CD8-positive, alpha-beta memory T cell (primary cell): ENCODE results near the gene MACROD2. TPM values are rescaled to one million over a fixed set of nuclear protein-coding genes. Genes with fewer than 3 reads are reported as not detected.

ENCODE experiments used
- CTCF ChIA-PET: fragments of 350-600 bp; sonication (Branson Sonifier 250); formaldehyde crosslinking; loops from one replicate; lab custom pipeline; 2021; ENCODE audit warnings: antibody characterized with exemption; lab: Charles Lee
- POLR2A ChIA-PET: fragments of 350-600 bp; sonication (Branson Sonifier 250); formaldehyde crosslinking; loops from one replicate; lab custom pipeline; 2021; ENCODE audit warnings: antibody characterized with exemption; lab: Charles Lee
- DNase-seq, 5 donors: peaks; one replicate each; pipeline versions ENCODE4 v3.0.0 to v3.0.0-alpha.2; 2020 to 2022; ENCODE audit warnings: mixed read lengths in 1 of 5
- H3K27ac ChIP-seq: one replicate; pipeline ENCODE4 v1.7.0; 2013; ENCODE audit warnings: low read depth, mild to moderate bottlenecking, low read length, moderate library complexity
- H3K27me3 ChIP-seq: 2 replicates; pipeline ENCODE4 v1.7.0; 2013; ENCODE audit warnings: low read length, mild to moderate bottlenecking; ENCODE audit not compliant: insufficient read depth, poor library complexity, severe bottlenecking
- H3K36me3 ChIP-seq: 2 replicates; pipeline ENCODE4 v1.7.0; 2013; ENCODE audit warnings: mild to moderate bottlenecking, low read length, moderate library complexity; ENCODE audit not compliant: insufficient read depth
- H3K4me1 ChIP-seq: 2 replicates; pipeline ENCODE4 v1.7.0; 2013; ENCODE audit warnings: mild to moderate bottlenecking, low read length, moderate library complexity; ENCODE audit not compliant: insufficient read depth
- H3K4me3 ChIP-seq: 2 replicates; pipeline ENCODE4 v1.7.0; 2013; ENCODE audit warnings: mild to moderate bottlenecking, low read length
- H3K9me3 ChIP-seq: 2 replicates; pipeline ENCODE4 v1.7.0; 2013; ENCODE audit warnings: mild to moderate bottlenecking, low read length
- H3K27ac Mint-ChIP-seq, 8 donors: one replicate each; pipeline ENCODE4 v1.8.0; 2020 to 2021; ENCODE audit warnings: mixed read lengths in 8 of 8, mild to moderate bottlenecking in 6 of 8, inconsistent platforms in 3 of 8, moderate library complexity in 3 of 8
- H3K27me3 Mint-ChIP-seq, 2 donors: one replicate each; pipeline ENCODE4 v1.8.0; 2020 to 2021; ENCODE audit warnings: mixed read lengths in 2 of 2, mild to moderate bottlenecking in 1 of 2, moderate library complexity in 1 of 2
- H3K36me3 Mint-ChIP-seq, 3 donors: one replicate each; pipeline ENCODE4 v1.8.0; 2020 to 2021; ENCODE audit warnings: mixed read lengths in 3 of 3, inconsistent platforms in 1 of 3, mild to moderate bottlenecking in 1 of 3
- H3K4me1 Mint-ChIP-seq, 3 donors: one replicate each; pipeline ENCODE4 v1.8.0; 2020 to 2021; ENCODE audit warnings: mixed read lengths in 3 of 3, inconsistent platforms in 1 of 3, mild to moderate bottlenecking in 1 of 3
- H3K4me3 Mint-ChIP-seq, 7 donors: one replicate each; pipeline ENCODE4 v1.8.0; 2020 to 2021; ENCODE audit warnings: mixed read lengths in 7 of 7, mild to moderate bottlenecking in 6 of 7, moderate library complexity in 4 of 7, inconsistent platforms in 2 of 7
- H3K9me3 Mint-ChIP-seq, 5 donors: one replicate each; pipeline ENCODE4 v1.8.0; 2020 to 2022; ENCODE audit warnings: mixed read lengths in 5 of 5, mild to moderate bottlenecking in 3 of 5, moderate library complexity in 2 of 5, inconsistent platforms in 1 of 5
- polyA plus RNA-seq: library from polyadenylated mRNA; unstranded; fragments of 300-500 nt; fragmentation: Illumina TruSeq; gene quantifications from one replicate; pipeline ENCODE4 v1.2.3, GENCODE V29; 2021
- total RNA-seq, 2 experiments: library from RNA; stranded (reverse); gene quantifications; one replicate each; pipeline ENCODE4 v1.2.3, GENCODE V29; 2021

Gene MACROD2
- total and polyA plus RNA-seq, 3 experiments from 2014 or later = not detected

- CTCF ChIA-PET = no interaction called here
- no peaks in the 10 kb centered on the region for H3K4me1 Mint-ChIP-seq
Observed at GRCh38 chr20:14307956-14308355, 312.6 kb downstream of the MACROD2 start.

GRCh38 chr20:14310977-14311627, 315.8 kb downstream of the MACROD2 start:
- Mint-ChIP-seq H3K4me1 (no peaks in the 10 kb centered on the region), H3K27me3 (no peaks in the 10 kb centered on the region), H3K27ac (no peak overlapping the region), H3K9me3 (peaks cover 4 to 13% (median 5%) of the 10 kb centered on the region in 5 donors), H3K4me3 (no peak overlapping the region), H3K36me3 (no peaks in the 10 kb centered on the region)
- CTCF ChIA-PET = no interaction called here
- POLR2A ChIA-PET = no interaction called here
- Histone ChIP-seq H3K4me1 (no peaks in the 10 kb centered on the region), H3K4me3 (no peak overlapping the region), H3K27ac (no peak overlapping the region), H3K27me3 (no peaks in the 10 kb centered on the region), H3K9me3 (no peaks in the 10 kb centered on the region), H3K36me3 (no peaks in the 10 kb centered on the region)
- no peak for DNase-seq

More at GRCh38 chr20:14307956-14308355, 312.6 kb downstream of the MACROD2 start:
- no peaks in the 10 kb centered on the region for H3K9me3 ChIP-seq
- Mint-ChIP-seq H3K27ac (no peak overlapping the region), H3K27me3 (no peaks in the 10 kb centered on the region), H3K36me3 (no peaks in the 10 kb centered on the region), H3K4me3 (no peak overlapping the region), H3K9me3 (peaks cover 2 to 18% (median 6%) of the 10 kb centered on the region in 5 donors)
- no peaks in the 10 kb centered on the region for H3K36me3 ChIP-seq
- H3K4me1 ChIP-seq = no peaks in the 10 kb centered on the region
- POLR2A ChIA-PET = no interaction called here
- no peak overlapping the region for H3K27ac ChIP-seq
- H3K27me3 ChIP-seq = no peaks in the 10 kb centered on the region
- no peak for DNase-seq
- H3K4me3 ChIP-seq = no peak overlapping the region

- CTCF ChIA-PET = no interaction called here
- Mint-ChIP-seq H3K27ac (no peak overlapping the region), H3K4me1 (no peaks in the 10 kb centered on the region), H3K27me3 (no peaks in the 10 kb centered on the region), H3K36me3 (no peaks in the 10 kb centered on the region), H3K9me3 (peaks cover 2 to 17% (median 8%) of the 10 kb centered on the region in 5 donors), H3K4me3 (no peak overlapping the region)
- no peaks in the 10 kb centered on the region for H3K36me3 ChIP-seq
- no peak overlapping the region for H3K27ac ChIP-seq
- H3K27me3 ChIP-seq = no peaks in the 10 kb centered on the region
- POLR2A ChIA-PET = no interaction called here
- no peak overlapping the region for H3K4me3 ChIP-seq
- DNase-seq = no peak
- H3K4me1 ChIP-seq = no peaks in the 10 kb centered on the region
- no peaks in the 10 kb centered on the region for H3K9me3 ChIP-seq
Observed at GRCh38 chr20:14312001-14312400, 316.7 kb downstream of the MACROD2 start.

- no peaks in the 10 kb centered on the region for H3K36me3 ChIP-seq
- H3K4me3 ChIP-seq = no peak overlapping the region
- ChIA-PET POLR2A (no interaction called here), CTCF (no interaction called here)
- H3K27ac Mint-ChIP-seq = no peak overlapping the region
- peaks cover 2 to 18% (median 5%) of the 10 kb centered on the region in 5 donors for H3K9me3 Mint-ChIP-seq
- no peak overlapping the region for H3K4me3 Mint-ChIP-seq
- no peaks in the 10 kb centered on the region for H3K27me3 Mint-ChIP-seq
- H3K4me1 ChIP-seq = no peaks in the 10 kb centered on the region
- no peak overlapping the region for H3K27ac ChIP-seq
- DNase-seq = no peak
- H3K4me1 Mint-ChIP-seq = no peaks in the 10 kb centered on the region
- no peaks in the 10 kb centered on the region for H3K36me3 Mint-ChIP-seq
- no peaks in the 10 kb centered on the region for H3K9me3 ChIP-seq
- no peaks in the 10 kb centered on the region for H3K27me3 ChIP-seq
Observed at GRCh38 chr20:14313341-14314020, 318.2 kb downstream of the MACROD2 start.

- ChIA-PET POLR2A (no interaction called here), CTCF (no interaction called here)
- no peak overlapping the region for H3K4me3 ChIP-seq
- no peaks in the 10 kb centered on the region for H3K27me3 ChIP-seq
- DNase-seq = no peak
- peaks cover 4 to 22% (median 6%) of the 10 kb centered on the region in 5 donors for H3K9me3 Mint-ChIP-seq
- no peaks in the 10 kb centered on the region for H3K9me3 ChIP-seq
- H3K4me1 Mint-ChIP-seq = no peaks in the 10 kb centered on the region
- H3K36me3 ChIP-seq = no peaks in the 10 kb centered on the region
- no peak overlapping the region for H3K27ac Mint-ChIP-seq
- H3K27me3 Mint-ChIP-seq = no peaks in the 10 kb centered on the region
- H3K4me3 Mint-ChIP-seq = no peak overlapping the region
- no peaks in the 10 kb centered on the region for H3K36me3 Mint-ChIP-seq
- H3K27ac ChIP-seq = no peak overlapping the region
- H3K4me1 ChIP-seq = no peaks in the 10 kb centered on the region
Observed at GRCh38 chr20:14319704-14320103, 324.4 kb downstream of the MACROD2 start.

- H3K36me3 ChIP-seq = no peaks in the 10 kb centered on the region
- POLR2A ChIA-PET = no interaction called here
- CTCF ChIA-PET = no interaction called here
- H3K9me3 Mint-ChIP-seq = peaks cover 2 to 36% (median 10%) of the 10 kb centered on the region in 5 donors
- no peak for DNase-seq
- H3K4me3 ChIP-seq = no peak overlapping the region
- H3K4me1 Mint-ChIP-seq = no peaks in the 10 kb centered on the region
- no peak overlapping the region for H3K27ac Mint-ChIP-seq
- H3K27me3 Mint-ChIP-seq = no peaks in the 10 kb centered on the region
- no peaks in the 10 kb centered on the region for H3K9me3 ChIP-seq
- H3K27me3 ChIP-seq = no peaks in the 10 kb centered on the region
- H3K4me1 ChIP-seq = no peaks in the 10 kb centered on the region
- H3K36me3 Mint-ChIP-seq = no peaks in the 10 kb centered on the region
- no peak overlapping the region for H3K27ac ChIP-seq
- no peak overlapping the region for H3K4me3 Mint-ChIP-seq
Observed at GRCh38 chr20:14331646-14332045, 336.3 kb downstream of the MACROD2 start.

- CTCF ChIA-PET = no interaction called here
- H3K27me3 Mint-ChIP-seq = no peaks in the 10 kb centered on the region
Observed at GRCh38 chr20:14332866-14333265, 337.6 kb downstream of the MACROD2 start.

GRCh38 chr20:14333721-14334120, 338.4 kb downstream of the MACROD2 start:
- no peaks in the 10 kb centered on the region for H3K27me3 ChIP-seq
- H3K9me3 ChIP-seq = no peaks in the 10 kb centered on the region
- ChIA-PET POLR2A (no interaction called here), CTCF (no interaction called here)
- Mint-ChIP-seq H3K27ac (no peak overlapping the region), H3K36me3 (no peaks in the 10 kb centered on the region), H3K9me3 (peaks cover 2 to 36% (median 7%) of the 10 kb centered on the region in 5 donors), H3K27me3 (no peaks in the 10 kb centered on the region), H3K4me1 (no peaks in the 10 kb centered on the region), H3K4me3 (no peak overlapping the region)
- no peaks in the 10 kb centered on the region for H3K4me1 ChIP-seq
- DNase-seq = no peak
- H3K4me3 ChIP-seq = no peak overlapping the region
- no peaks in the 10 kb centered on the region for H3K36me3 ChIP-seq
- no peak overlapping the region for H3K27ac ChIP-seq

More at GRCh38 chr20:14332866-14333265, 337.6 kb downstream of the MACROD2 start:
- Mint-ChIP-seq H3K4me1 (no peaks in the 10 kb centered on the region), H3K4me3 (no peak overlapping the region), H3K9me3 (peaks cover 2 to 36% (median 10%) of the 10 kb centered on the region in 5 donors), H3K36me3 (no peaks in the 10 kb centered on the region), H3K27ac (no peak overlapping the region)
- H3K9me3 ChIP-seq = no peaks in the 10 kb centered on the region
- H3K4me1 ChIP-seq = no peaks in the 10 kb centered on the region
- POLR2A ChIA-PET = no interaction called here
- no peaks in the 10 kb centered on the region for H3K36me3 ChIP-seq
- H3K4me3 ChIP-seq = no peak overlapping the region
- H3K27me3 ChIP-seq = no peaks in the 10 kb centered on the region
- H3K27ac ChIP-seq = no peak overlapping the region
- no peak for DNase-seq
